ENCODE results near the gene CDK18. TPM values are rescaled to one million over a fixed set of nuclear protein-coding genes. Genes with fewer than 3 reads are reported as not detected.

Gene CDK18
- total RNA-seq, 1 donor: 0.27 TPM

DNA sequence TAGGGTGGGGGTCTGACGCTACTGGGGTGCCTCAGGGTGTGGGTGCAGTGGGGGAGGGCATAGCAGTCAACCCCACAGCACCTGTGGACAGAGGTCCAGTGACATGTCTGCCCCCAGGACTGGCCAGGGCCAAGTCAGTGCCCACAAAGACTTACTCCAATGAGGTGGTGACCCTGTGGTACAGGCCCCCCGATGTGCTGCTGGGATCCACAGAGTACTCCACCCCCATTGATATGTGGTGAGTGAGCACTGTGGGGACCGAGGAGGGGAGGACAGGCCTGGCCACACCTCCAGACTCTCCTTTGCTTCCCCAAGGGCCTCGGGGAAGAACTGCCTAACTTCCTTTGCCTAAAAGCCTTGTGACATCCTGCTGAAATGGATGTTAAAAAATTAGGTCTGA is 23.5 kb downstream of the CDK18 start:
- DNase-seq (ENCODE audit: low read depth): no peak
- no peak overlapping the region for H3K4me3 ChIP-seq (ENCODE audit: low read depth, low read length)
- TF ChIP-seq, protein P1, sequence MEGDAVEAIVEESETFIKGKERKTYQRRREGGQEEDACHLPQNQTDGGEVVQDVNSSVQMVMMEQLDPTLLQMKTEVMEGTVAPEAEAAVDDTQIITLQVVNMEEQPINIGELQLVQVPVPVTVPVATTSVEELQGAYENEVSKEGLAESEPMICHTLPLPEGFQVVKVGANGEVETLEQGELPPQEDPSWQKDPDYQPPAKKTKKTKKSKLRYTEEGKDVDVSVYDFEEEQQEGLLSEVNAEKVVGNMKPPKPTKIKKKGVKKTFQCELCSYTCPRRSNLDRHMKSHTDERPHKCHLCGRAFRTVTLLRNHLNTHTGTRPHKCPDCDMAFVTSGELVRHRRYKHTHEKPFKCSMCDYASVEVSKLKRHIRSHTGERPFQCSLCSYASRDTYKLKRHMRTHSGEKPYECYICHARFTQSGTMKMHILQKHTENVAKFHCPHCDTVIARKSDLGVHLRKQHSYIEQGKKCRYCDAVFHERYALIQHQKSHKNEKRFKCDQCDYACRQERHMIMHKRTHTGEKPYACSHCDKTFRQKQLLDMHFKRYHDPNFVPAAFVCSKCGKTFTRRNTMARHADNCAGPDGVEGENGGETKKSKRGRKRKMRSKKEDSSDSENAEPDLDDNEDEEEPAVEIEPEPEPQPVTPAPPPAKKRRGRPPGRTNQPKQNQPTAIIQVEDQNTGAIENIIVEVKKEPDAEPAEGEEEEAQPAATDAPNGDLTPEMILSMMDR (IDR thresholded peaks at IDR 0.05; ENCODE audit: insufficient read depth, low read length): no peak

DNA sequence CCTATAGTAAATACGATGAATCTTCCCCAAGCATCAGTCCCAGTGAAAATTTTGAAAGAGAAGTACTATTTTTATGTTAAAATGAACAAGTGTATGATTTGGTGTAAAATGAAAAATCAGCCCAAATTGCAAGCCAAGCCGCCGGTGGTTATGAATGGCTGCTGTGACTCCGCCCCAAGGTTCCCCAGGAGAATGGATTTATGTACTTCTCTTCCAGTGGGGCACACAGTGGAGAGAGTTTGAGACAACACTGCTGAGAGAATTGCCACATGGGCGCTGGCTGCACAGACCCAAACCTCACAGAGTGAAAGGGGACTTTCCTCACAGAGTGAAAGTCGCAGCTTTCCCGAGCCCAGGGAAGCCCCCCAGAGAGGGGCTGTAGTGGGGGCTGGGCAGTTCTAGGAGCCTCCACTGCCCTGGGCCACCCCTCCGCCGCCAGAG is 24.0 kb downstream of the CDK18 start:
- DNase-seq (ENCODE audit: low read depth): no peak
- H3K4me3 ChIP-seq (ENCODE audit: low read depth, low read length): no peak overlapping the region
- TF ChIP-seq, protein P1 (IDR thresholded peaks at IDR 0.05; ENCODE audit: insufficient read depth, low read length): no peak

DNA sequence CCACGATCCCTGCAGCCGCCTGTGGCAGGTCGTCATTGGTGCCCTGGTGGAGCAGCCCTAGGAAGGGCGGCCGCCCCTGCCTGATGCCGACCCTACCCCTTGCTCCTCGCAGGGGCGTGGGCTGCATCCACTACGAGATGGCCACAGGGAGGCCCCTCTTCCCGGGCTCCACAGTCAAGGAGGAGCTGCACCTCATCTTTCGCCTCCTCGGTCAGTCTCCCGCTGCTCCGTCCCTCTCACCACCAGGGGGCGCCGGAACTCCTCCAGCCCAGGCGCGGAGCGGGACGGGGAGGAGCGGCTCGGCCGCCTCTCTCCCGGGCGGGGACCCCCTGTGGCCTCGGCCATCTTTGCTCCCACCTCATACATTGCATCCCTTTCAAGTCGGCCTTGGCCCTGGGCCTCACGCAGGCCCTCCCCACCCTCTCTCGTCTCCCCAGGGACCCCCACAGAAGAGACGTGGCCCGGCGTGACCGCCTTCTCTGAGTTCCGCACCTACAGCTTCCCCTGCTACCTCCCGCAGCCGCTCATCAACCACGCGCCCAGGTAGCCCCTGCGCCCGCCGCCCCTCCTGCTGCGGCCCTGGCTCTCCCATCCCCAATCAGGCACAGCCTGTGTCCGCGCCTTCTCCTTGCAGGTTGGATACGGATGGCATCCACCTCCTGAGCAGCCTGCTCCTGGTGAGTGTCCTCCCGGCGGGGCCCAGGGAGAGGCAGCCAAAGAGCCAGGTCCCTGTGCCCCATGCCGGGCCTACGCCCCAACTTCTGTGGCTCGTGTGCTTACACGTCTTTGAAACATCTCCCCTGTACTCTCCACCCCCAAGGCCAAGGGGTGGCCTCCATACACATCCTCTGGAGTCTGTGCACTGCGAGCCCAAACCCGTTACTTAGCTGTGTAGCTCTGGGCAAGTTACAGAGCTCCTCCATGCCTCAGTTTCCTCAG is 24.7 kb downstream of the CDK18 start:
- peak; percentile 56 for DNase-seq (ENCODE audit: low read depth)
- H3K4me3 ChIP-seq (ENCODE audit: low read depth, low read length): peak overlapping the region; percentile 49
- TF ChIP-seq, protein P1 (IDR thresholded peaks at IDR 0.05; ENCODE audit: insufficient read depth, low read length): peak; percentile 91

DNA sequence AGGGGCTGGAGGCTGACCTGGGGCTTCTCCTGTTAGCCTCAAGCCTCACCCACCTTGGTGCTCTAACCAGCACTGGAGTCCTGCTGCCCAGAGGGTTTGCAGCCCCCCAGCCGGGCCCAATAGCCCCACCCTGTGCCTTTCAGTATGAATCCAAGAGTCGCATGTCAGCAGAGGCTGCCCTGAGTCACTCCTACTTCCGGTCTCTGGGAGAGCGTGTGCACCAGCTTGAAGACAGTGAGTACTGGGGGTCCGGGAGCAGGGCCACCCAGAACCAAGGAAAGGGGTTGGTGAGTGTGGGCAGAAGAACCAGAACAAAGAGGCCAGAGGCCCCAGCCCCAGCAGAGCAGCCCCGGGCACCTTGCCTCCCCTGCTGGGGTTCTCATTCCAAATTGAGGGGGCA is 25.6 kb downstream of the CDK18 start:
- TF ChIP-seq, protein P1 (IDR thresholded peaks at IDR 0.05; ENCODE audit: insufficient read depth, low read length): no peak
- no peak overlapping the region for H3K4me3 ChIP-seq (ENCODE audit: low read depth, low read length)
- no peak for DNase-seq (ENCODE audit: low read depth)

DNA sequence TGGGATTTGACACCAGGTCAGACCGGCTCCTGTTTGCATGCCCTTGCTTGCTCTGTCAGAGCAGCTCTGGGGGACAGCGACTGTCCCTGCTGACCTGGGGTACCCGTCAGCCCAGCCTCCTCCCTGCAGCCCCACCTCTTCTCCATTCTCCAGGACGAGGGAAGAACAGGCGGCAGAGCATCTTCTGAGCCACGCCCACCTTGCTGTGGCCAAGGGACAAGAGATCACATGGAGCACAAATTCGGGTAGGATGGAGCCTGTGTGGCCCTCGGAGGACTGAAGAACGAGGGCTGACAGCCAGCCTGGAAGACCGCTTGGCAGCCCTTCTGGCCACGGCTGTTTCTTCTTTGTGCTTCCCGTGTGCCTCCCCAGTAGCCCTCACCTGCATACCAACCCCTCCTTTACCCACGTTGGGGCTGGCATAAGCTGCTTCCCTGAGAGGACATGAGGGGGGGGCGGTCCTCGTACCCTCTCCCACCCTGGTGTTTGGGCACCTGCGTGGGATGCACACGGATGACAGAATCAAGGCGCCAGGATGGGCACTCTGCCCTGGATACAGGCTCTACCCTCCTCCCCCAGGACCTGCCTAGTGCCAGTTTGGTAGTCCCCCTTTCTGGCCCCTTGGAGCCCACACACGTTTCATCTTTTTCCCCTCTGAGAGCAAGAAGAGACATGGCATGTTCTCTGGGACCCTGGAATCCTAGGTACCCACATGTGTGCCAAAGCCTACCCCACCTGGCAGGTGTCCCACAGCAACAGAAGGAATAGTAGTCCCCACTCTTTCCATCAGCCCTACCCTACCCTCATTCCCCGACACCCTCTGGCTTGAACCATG is 26.9 kb downstream of the CDK18 start:
- no peak overlapping the region for H3K4me3 ChIP-seq (ENCODE audit: low read depth, low read length)
- DNase-seq (ENCODE audit: low read depth): no peak
- TF ChIP-seq, protein P1 (IDR thresholded peaks at IDR 0.05; ENCODE audit: insufficient read depth, low read length): no peak

DNA sequence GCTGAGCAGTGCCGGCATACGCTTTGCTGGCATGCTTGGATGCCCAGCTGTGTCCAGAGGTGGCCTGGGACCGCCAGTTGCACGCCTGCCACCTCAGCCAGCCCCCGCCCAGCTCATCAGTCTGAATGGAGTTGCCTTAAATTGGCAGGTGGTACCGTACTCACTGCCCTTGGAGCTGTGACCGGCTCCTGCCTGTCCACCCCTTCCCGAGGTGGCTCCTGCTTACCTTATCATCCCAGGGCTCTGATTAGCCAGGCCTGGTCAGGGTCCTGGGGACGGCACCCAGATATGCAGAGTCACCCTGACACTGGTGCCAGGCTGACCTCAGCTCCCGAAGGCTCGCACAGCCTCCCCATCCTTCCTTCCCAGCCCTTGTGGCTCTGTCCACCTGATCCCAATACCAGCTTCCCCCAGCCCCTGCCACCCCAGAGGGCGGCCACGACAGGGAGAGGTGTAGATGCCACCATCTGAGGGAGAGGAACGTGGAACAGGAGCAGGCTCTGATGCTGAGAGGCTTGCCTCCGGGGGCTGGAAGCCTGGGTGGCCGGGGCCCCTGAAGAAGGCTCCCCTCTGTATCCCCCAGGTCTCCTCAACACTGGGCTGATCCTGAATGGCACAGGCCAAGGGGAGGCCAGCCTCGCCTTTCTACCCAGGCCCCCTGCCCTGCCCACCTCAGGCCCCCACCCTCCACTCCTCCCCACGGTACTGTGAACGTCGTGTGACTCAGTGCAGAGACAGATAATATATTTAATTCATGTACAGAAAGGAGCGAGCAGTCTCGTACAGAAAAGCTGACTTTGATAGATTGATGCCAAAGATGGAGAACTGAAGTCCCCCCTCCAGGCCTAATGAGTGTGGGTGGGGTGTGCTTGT is 27.8 kb downstream of the CDK18 start:
- DNase-seq (ENCODE audit: low read depth): no peak
- no peak overlapping the region for H3K4me3 ChIP-seq (ENCODE audit: low read depth, low read length)
- TF ChIP-seq, protein P1 (IDR thresholded peaks at IDR 0.05; ENCODE audit: insufficient read depth, low read length): no peak

Measured in fibroblast of the aortic adventitia (primary cell).